ENCODE measurements around the gene CCDC187. TPM values are rescaled to one million over a fixed set of nuclear protein-coding genes. Genes with fewer than 3 reads are reported as not detected.

Gene CCDC187
- total and polyA plus RNA-seq, 8 donors = 0.12 to 2.8 (median 0.45) TPM; not detected in 1

- H3K4me1 ChIP-seq = no peaks in the 10 kb centered on the region
- H3K36me3 ChIP-seq = no peaks in the 10 kb centered on the region
- H3K4me3 ChIP-seq = no peak overlapping the region
- H3K9me3 ChIP-seq = no peaks in the 10 kb centered on the region
- intact Hi-C loops (cut with DNase I; ENCODE audit: low total_unique reads) = no loop called here
- peaks cover 0 to 59% (median 0%) of the 10 kb centered on the region in 3 donors for H3K27me3 ChIP-seq
- WGBS, 5 donors = 83 to 89% (median 88%) methylated on average over 2 to 10 of the region's 10 CpGs
- H3K27ac ChIP-seq = no peak overlapping the region
- no peak for DNase-seq
- TF ChIP-seq CTCF (IDR thresholded peaks at IDR 0.05) (no peak), EP300 (IDR thresholded peaks at IDR 0.05) (no peak), POLR2AphosphoS5 (IDR thresholded peaks at IDR 0.05) (no peak), POLR2A (IDR thresholded peaks at IDR 0.05) (no peak)
Measured at GRCh38 chr9:136304456-136304855, 562 bp upstream of the CCDC187 start.

DNA sequence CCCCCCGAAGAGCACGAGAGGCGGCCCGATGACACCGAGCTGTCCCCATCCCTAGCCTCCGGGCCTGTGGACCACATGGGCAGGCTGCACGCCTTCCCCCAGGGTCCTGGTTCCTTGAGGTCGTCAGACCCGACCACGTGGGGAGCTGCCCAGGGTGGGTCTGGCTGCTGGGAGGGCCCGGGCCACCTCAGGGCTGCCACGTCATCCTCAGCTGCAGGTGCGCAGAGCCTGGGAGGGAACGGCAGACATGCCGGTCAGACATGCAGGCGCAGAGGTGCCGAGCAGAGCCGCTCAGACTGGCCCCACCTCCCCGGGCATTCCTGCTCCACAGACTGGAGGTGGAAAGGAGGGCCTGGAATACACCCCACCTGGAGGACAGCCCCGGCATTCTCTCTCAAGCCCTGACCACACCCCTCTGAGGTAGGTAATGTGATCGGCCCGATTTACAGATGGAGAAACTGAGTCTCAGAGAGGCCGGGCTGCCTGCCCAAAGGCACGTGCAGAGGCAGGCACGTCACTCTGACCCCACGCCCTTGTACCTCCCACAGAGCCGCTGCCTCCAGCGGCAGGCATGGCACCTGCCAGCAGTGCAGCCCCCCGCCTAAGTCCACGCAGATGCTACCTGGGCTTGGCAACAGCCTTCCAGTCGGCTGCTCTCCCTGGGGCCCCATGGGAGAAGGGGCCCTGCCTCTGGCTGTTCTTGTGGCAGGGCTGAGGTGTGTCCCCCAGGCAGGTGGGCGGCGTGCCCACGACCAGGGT lies 649 bp downstream of the CCDC187 start:
- intact Hi-C loops (cut with DNase I; ENCODE audit: low total_unique reads) = no loop called here
- WGBS, 5 donors = 77 to 88% (median 79%) methylated on average over 11 to 34 of the region's 34 CpGs
- H3K4me3 ChIP-seq = no peak overlapping the region

GRCh38 chr9:136302527-136302926 lies 1.4 kb downstream of the CCDC187 start:
- Histone ChIP-seq H3K27me3 (peaks cover 0 to 66% (median 0%) of the 10 kb centered on the region in 3 donors), H3K27ac (no peak overlapping the region), H3K4me3 (no peak overlapping the region), H3K4me1 (peaks cover 0 to 6% (median 3%) of the 10 kb centered on the region in 4 donors), H3K36me3 (no peaks in the 10 kb centered on the region), H3K9me3 (no peaks in the 10 kb centered on the region)
- WGBS, 5 donors = 85 to 91% (median 90%) methylated on average over 12 of the region's 12 CpGs
- TF ChIP-seq CTCF (IDR thresholded peaks at IDR 0.05) = no peak
- no peak for TF ChIP-seq POLR2A (IDR thresholded peaks at IDR 0.05)
- TF ChIP-seq POLR2AphosphoS5 (IDR thresholded peaks at IDR 0.05) = no peak
- TF ChIP-seq EP300 (IDR thresholded peaks at IDR 0.05) = no peak
- intact Hi-C loops (cut with DNase I; ENCODE audit: low total_unique reads) = no loop called here
- DNase-seq = no peak

More for the DNA sequence above, 649 bp downstream of the CCDC187 start:
- TF ChIP-seq POLR2A (IDR thresholded peaks at IDR 0.05) = no peak
- TF ChIP-seq POLR2AphosphoS5 (IDR thresholded peaks at IDR 0.05) = no peak
- TF ChIP-seq CTCF (IDR thresholded peaks at IDR 0.05) = no peak
- Histone ChIP-seq H3K27me3 (peaks cover 0 to 61% (median 0%) of the 10 kb centered on the region in 3 donors), H3K36me3 (no peaks in the 10 kb centered on the region), H3K9me3 (no peaks in the 10 kb centered on the region), H3K4me1 (no peaks in the 10 kb centered on the region), H3K27ac (no peak overlapping the region)
- DNase-seq = no peak

DNA sequence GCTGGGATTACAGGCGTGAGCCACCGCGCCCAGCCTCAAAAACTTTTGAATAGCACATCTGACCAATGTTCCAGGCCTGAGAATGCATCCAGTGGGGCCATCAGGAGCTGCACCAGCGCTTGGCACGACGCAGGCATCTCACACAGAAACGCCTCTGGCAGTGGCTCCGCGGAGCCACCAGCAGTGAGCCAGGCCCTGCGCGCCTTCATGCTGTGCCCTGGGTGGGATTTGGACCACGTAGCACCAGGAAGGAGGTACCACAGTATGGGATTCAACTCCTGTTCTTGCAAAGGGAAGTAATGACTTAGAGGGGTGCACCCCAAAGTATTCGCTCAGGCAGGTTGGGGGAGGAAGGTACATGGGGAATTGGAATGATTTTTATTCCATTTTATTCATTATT lies 3.0 kb downstream of the CCDC187 start:
- peaks cover 0 to 63% (median 0%) of the 10 kb centered on the region in 3 donors for H3K27me3 ChIP-seq
- peaks cover 0 to 21% (median 14%) of the 10 kb centered on the region in 4 donors for H3K4me1 ChIP-seq
- no peak overlapping the region for H3K27ac ChIP-seq
- no peak for TF ChIP-seq CTCF (IDR thresholded peaks at IDR 0.05)
- TF ChIP-seq EP300 (IDR thresholded peaks at IDR 0.05) = no peak
- TF ChIP-seq POLR2AphosphoS5 (IDR thresholded peaks at IDR 0.05) = no peak
- TF ChIP-seq POLR2A (IDR thresholded peaks at IDR 0.05) = no peak
- WGBS, 5 donors = 89 to 96% (median 93%) methylated on average over 13 of the region's 13 CpGs
- no peaks in the 10 kb centered on the region for H3K9me3 ChIP-seq
- no peak overlapping the region for H3K4me3 ChIP-seq
- intact Hi-C loops (cut with DNase I; ENCODE audit: low total_unique reads) = no loop called here
- no peak for DNase-seq
- no peaks in the 10 kb centered on the region for H3K36me3 ChIP-seq
